Caco-2 (cell line): ENCODE measurements around the gene TMEM54. TPM values are rescaled to one million over a fixed set of nuclear protein-coding genes. Genes with fewer than 3 reads are reported as not detected.

ENCODE experiments used
- BruUV-seq: library from RNA; stranded (reverse); fragments of 400-500 nt; replicated peaks from 2 replicates; lab custom pipeline; 2021; lab: Mats Ljungman, UMichigan
- CTCF ChIA-PET: fragments of 300-600 bp; sonication (Branson Sonifier 250); formaldehyde crosslinking; loops from one replicate; lab custom pipeline; 2022; ENCODE audit warnings: antibody characterized with exemption; lab: Charles Lee
- POLR2A ChIA-PET: fragments of 300-600 bp; sonication (Branson Sonifier 250); formaldehyde crosslinking; loops from one replicate; lab custom pipeline; 2022; ENCODE audit warnings: antibody characterized with exemption; lab: Charles Lee
- DNase-seq, 2 experiments: peaks; one replicate each; pipeline versions ENCODE4 v3.0.0 to v3.0.0-alpha.2; 2020 to 2022
- H3K27me3 ChIP-seq: replicated peaks from 2 replicates; pipeline ENCODE4 v1.6.0; 2011; ENCODE audit warnings: low read length; ENCODE audit not compliant: control insufficient read depth, insufficient read depth
- H3K36me3 ChIP-seq: 2 replicates; pipeline ENCODE4 v1.5.1; 2011; ENCODE audit warnings: low read length; ENCODE audit not compliant: control insufficient read depth, insufficient read depth
- H3K4me1 ChIP-seq: fragments of 250-450 bp; sonication (Bioruptor Pico); 2 replicates; pipeline ENCODE4 v1.5.1; 2020; ENCODE audit warnings: mild to moderate bottlenecking
- H3K4me3 ChIP-seq: 2 replicates; pipeline ENCODE4 v1.5.1; 2011; ENCODE audit warnings: low read depth, mild to moderate bottlenecking, control low read depth, low read length
- H3K9me3 ChIP-seq: fragments of 250-450 bp; sonication (Bioruptor Pico); 2 replicates; pipeline ENCODE4 v1.5.1; 2020; ENCODE audit warnings: mild to moderate bottlenecking, moderate library complexity
- H3K27ac Mint-ChIP-seq: one replicate; pipeline ENCODE4 v1.8.0; 2022; ENCODE audit warnings: mixed read lengths; ENCODE audit not compliant: unreplicated experiment
- H3K27me3 Mint-ChIP-seq: one replicate; pipeline ENCODE4 v1.8.0; 2022; ENCODE audit warnings: mixed read lengths; ENCODE audit not compliant: insufficient read depth, unreplicated experiment
- H3K36me3 Mint-ChIP-seq: one replicate; pipeline ENCODE4 v1.8.0; 2022; ENCODE audit warnings: mild to moderate bottlenecking, mixed read lengths; ENCODE audit not compliant: insufficient read depth, unreplicated experiment
- H3K4me1 Mint-ChIP-seq: one replicate; pipeline ENCODE4 v1.8.0; 2022; ENCODE audit warnings: low read depth, mixed read lengths; ENCODE audit not compliant: unreplicated experiment
- H3K4me3 Mint-ChIP-seq: one replicate; pipeline ENCODE4 v1.8.0; 2022; ENCODE audit warnings: mild to moderate bottlenecking, moderate library complexity, mixed read lengths; ENCODE audit not compliant: unreplicated experiment
- H3K9me3 Mint-ChIP-seq: one replicate; pipeline ENCODE4 v1.8.0; 2022; ENCODE audit warnings: mixed read lengths; ENCODE audit not compliant: unreplicated experiment
- intact Hi-C: fragments of 100-400 bp; cut with micrococcal nuclease; formaldehyde crosslinking; loops from one replicate; pipeline ENCODE4 v1.10.0; 2022; ENCODE audit not compliant: unreplicated experiment
- total RNA-seq: library from RNA; stranded (reverse); gene quantifications from 2 replicates; pipeline ENCODE4 v1.2.3, GENCODE V29; 2022
- TF ChIP-seq, protein P1 (sequence below), 2 experiments: fragments of 200-600 bp in 1 of 2; IDR thresholded peaks; 1 replicate in 1 of 2; 2 replicates in 1 of 2; pipeline versions ENCODE4 v1.5.1 to v1.8.0; 2011 to 2022; ENCODE audit warnings: antibody characterized with exemption in 1 of 2, control low read depth in 1 of 2, inconsistent platforms in 1 of 2, low read depth in 1 of 2, low read length in 1 of 2, mild to moderate bottlenecking in 1 of 2, moderate library complexity in 1 of 2; ENCODE audit not compliant: insufficient read depth in 1 of 2, severe bottlenecking in 1 of 2, unreplicated experiment in 1 of 2

TMEM54 gene
- total RNA-seq, 1 experiment from 2014 or later: 50.1 TPM

DNA sequence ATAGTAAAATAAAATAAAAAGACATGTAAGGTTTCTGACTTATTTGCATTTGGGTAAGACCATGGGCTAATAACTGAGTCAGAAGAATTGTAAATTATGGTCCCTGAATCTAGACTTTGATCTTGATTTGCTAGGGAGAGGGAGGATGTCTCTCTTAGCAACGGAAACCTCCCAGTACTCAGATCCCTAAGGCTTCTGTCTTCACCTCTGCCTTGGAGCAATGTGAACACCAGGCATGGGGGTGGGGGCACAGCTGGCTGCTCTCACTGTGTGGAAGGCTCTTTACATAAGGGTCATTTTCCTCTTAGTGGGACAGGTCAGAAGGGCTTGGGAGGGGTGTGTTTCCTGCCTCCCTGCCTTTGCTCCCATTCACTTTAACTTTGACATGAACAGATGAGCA is 17.0 kb upstream of the TMEM54 start:
- H3K27me3 Mint-ChIP-seq: no peaks in the 10 kb centered on the region
- Histone ChIP-seq H3K4me1 (no peaks in the 10 kb centered on the region), H3K9me3 (no peaks in the 10 kb centered on the region), H3K4me3 (no peak overlapping the region), H3K27me3 (no peaks in the 10 kb centered on the region), H3K36me3 (no peaks in the 10 kb centered on the region)
- no peak for DNase-seq
- POLR2A ChIA-PET: no interaction called here
- H3K4me1 Mint-ChIP-seq: no peaks in the 10 kb centered on the region
- H3K27ac Mint-ChIP-seq: no peak overlapping the region
- no peaks in the 10 kb centered on the region for H3K9me3 Mint-ChIP-seq
- TF ChIP-seq, protein P1, sequence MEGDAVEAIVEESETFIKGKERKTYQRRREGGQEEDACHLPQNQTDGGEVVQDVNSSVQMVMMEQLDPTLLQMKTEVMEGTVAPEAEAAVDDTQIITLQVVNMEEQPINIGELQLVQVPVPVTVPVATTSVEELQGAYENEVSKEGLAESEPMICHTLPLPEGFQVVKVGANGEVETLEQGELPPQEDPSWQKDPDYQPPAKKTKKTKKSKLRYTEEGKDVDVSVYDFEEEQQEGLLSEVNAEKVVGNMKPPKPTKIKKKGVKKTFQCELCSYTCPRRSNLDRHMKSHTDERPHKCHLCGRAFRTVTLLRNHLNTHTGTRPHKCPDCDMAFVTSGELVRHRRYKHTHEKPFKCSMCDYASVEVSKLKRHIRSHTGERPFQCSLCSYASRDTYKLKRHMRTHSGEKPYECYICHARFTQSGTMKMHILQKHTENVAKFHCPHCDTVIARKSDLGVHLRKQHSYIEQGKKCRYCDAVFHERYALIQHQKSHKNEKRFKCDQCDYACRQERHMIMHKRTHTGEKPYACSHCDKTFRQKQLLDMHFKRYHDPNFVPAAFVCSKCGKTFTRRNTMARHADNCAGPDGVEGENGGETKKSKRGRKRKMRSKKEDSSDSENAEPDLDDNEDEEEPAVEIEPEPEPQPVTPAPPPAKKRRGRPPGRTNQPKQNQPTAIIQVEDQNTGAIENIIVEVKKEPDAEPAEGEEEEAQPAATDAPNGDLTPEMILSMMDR (IDR thresholded peaks at IDR 0.05; ENCODE audit: insufficient read depth in 1 of 2, low read depth in 1 of 2, low read length in 1 of 2, severe bottlenecking in 1 of 2, unreplicated experiment in 1 of 2): no peak
- no peaks in the 10 kb centered on the region for H3K36me3 Mint-ChIP-seq
- BruUV-seq: no TSS peak
- intact Hi-C loops: no loop called here
- CTCF ChIA-PET: no interaction called here
- no peak overlapping the region for H3K4me3 Mint-ChIP-seq

DNA sequence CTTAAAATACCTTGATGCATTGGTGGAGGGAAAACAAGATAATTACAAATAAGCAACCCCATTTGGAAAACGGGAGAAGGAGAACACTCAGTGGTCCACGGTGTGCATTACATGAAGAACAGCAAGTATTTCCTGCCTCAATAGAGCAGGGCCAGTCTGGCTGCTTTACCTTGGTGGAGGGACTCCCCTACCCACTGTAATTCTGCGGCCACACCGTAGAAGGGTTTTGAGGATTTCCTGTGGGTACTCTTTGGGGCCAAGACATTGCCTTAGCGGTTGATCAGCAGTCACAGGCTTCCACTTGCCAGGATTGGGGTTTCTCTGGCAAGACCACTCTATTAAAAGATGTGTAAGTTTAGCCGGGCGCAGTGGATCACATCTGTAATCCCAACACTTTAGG is 16.3 kb upstream of the TMEM54 start:
- no peaks in the 10 kb centered on the region for H3K9me3 Mint-ChIP-seq
- no peaks in the 10 kb centered on the region for H3K4me1 ChIP-seq
- H3K36me3 ChIP-seq: no peaks in the 10 kb centered on the region
- DNase-seq: no peak
- no peak overlapping the region for H3K27ac Mint-ChIP-seq
- H3K27me3 ChIP-seq: no peaks in the 10 kb centered on the region
- TF ChIP-seq, protein P1 (IDR thresholded peaks at IDR 0.05; ENCODE audit: insufficient read depth in 1 of 2, low read depth in 1 of 2, low read length in 1 of 2, severe bottlenecking in 1 of 2, unreplicated experiment in 1 of 2): no peak
- H3K9me3 ChIP-seq: no peaks in the 10 kb centered on the region
- H3K4me3 ChIP-seq: no peak overlapping the region
- no peaks in the 10 kb centered on the region for H3K36me3 Mint-ChIP-seq
- ChIA-PET POLR2A (no interaction called here), CTCF (no interaction called here)
- H3K4me1 Mint-ChIP-seq: no peaks in the 10 kb centered on the region
- no TSS peak for BruUV-seq
- no peaks in the 10 kb centered on the region for H3K27me3 Mint-ChIP-seq
- H3K4me3 Mint-ChIP-seq: no peak overlapping the region
- intact Hi-C loops: no loop called here

DNA sequence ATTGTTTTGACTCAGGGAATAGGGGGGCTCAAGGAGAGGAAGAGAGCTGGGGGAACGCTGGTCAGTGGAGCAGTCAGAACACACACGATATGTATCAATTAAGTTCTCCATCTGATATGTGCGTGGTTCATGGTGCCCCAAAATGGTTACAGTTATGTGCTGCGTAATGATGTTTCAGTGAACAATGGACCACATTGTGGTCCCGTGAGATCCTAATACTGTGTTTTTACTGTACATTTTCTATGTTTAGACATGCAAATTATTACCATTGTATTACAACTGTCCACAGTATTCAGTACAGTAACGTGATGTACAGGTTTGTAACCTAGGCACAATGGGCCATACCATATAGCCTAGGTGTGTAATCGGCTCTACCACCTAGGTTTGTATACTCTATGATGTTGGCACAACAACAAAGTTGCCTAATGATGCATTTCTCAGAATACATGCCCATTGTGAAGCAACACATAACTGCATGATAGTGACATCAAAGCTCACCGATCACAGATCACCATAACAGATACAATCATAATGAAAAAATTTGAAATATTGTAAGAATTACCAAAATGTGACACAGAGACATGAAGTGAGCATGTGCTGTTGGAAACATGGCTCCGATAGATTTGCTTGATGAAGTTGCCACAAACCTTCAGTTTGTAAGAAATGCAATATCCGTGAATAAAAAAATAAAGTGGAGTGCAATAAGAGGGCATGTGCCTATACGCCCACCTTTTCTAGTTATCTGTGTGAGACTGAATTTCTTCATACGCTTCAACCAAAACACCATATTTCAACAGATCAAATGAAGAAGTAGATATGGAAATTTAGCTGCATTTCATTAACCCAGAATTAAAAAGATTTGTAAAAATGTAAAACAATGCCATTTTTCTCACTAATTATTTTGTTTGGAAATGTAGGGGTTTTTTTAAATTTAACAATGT is 14.8 kb upstream of the TMEM54 start:
- Mint-ChIP-seq H3K36me3 (no peaks in the 10 kb centered on the region), H3K4me3 (no peak overlapping the region), H3K4me1 (no peaks in the 10 kb centered on the region), H3K27me3 (no peaks in the 10 kb centered on the region), H3K27ac (no peak overlapping the region), H3K9me3 (no peaks in the 10 kb centered on the region)
- POLR2A ChIA-PET: no interaction called here
- intact Hi-C loops: no loop called here
- CTCF ChIA-PET: no interaction called here
- Histone ChIP-seq H3K4me1 (no peaks in the 10 kb centered on the region), H3K27me3 (no peaks in the 10 kb centered on the region), H3K36me3 (no peaks in the 10 kb centered on the region), H3K9me3 (no peaks in the 10 kb centered on the region), H3K4me3 (no peak overlapping the region)
- no peak for DNase-seq
- BruUV-seq: no TSS peak
- TF ChIP-seq, protein P1 (IDR thresholded peaks at IDR 0.05; ENCODE audit: insufficient read depth in 1 of 2, low read depth in 1 of 2, low read length in 1 of 2, severe bottlenecking in 1 of 2, unreplicated experiment in 1 of 2): no peak
